Measurements from ENCODE around the gene NAT10. TPM values are rescaled to one million over a fixed set of nuclear protein-coding genes. Genes with fewer than 3 reads are reported as not detected.

NAT10 gene
- total RNA-seq, 4 donors from 2014 or later = 17.2 to 27.7 (median 19.4) TPM

- Histone ChIP-seq H3K4me1 (peaks cover 0 to 15% of the 10 kb centered on the region in 2 donors), H3K27me3 (no peaks in the 10 kb centered on the region), H3K27ac (no peak overlapping the region), H3K4me3 (no peak overlapping the region), H3K36me3 (no peaks in the 10 kb centered on the region), H3K9me3 (no peaks in the 10 kb centered on the region)
- DNase-seq = no peak
- ATAC-seq = no peak
- in situ Hi-C loops (cut with MboI; ENCODE audit: low sequenced_read_pairs in 4 of 4) (loop anchor here in 2 of 4 donors (25.0 kb wide), 1 partner anchor 298 kb away; no protein-coding TSS in a partner anchor), intact Hi-C loops (cut with DNase I; ENCODE audit: low total_unique reads) (no loop called here)
- TF ChIP-seq CTCF (IDR thresholded peaks at IDR 0.05 in 4 of 5, conservative IDR thresholded peaks at IDR 0.05 in 1 of 5) (no peak), POLR2A (IDR thresholded peaks at IDR 0.05) (no peak)
Measured at GRCh38 chr11:34189191-34189590, 83.8 kb downstream of the NAT10 start.

- in situ Hi-C loops (cut with MboI; ENCODE audit: low sequenced_read_pairs in 4 of 4) (loop anchor here in 2 of 4 donors (25.0 kb wide), 1 partner anchor 297 kb away; no protein-coding TSS in a partner anchor), intact Hi-C loops (cut with DNase I; ENCODE audit: low total_unique reads) (no loop called here)
- Histone ChIP-seq H3K4me1 (peaks cover 6 to 19% of the 10 kb centered on the region in 2 donors), H3K27me3 (no peaks in the 10 kb centered on the region), H3K9me3 (no peaks in the 10 kb centered on the region), H3K36me3 (no peaks in the 10 kb centered on the region), H3K4me3 (no peak overlapping the region), H3K27ac (no peak overlapping the region)
- no peak for ATAC-seq
- DNase-seq = no peak
- TF ChIP-seq CTCF (IDR thresholded peaks at IDR 0.05 in 4 of 5, conservative IDR thresholded peaks at IDR 0.05 in 1 of 5) (no peak), POLR2A (IDR thresholded peaks at IDR 0.05) (no peak)
Measured at GRCh38 chr11:34190192-34191139, 85.0 kb downstream of the NAT10 start.

GRCh38 chr11:34191578-34191977, 86.1 kb downstream of the NAT10 start:
- Histone ChIP-seq H3K4me3 (no peak overlapping the region), H3K4me1 (peaks cover 6 to 11% of the 10 kb centered on the region in 2 donors), H3K27me3 (no peaks in the 10 kb centered on the region), H3K9me3 (no peaks in the 10 kb centered on the region), H3K27ac (no peak overlapping the region), H3K36me3 (no peaks in the 10 kb centered on the region)
- no peak for DNase-seq
- in situ Hi-C loops (cut with MboI; ENCODE audit: low sequenced_read_pairs in 4 of 4) (loop anchor here in 2 of 4 donors (25.0 kb wide), 1 partner anchor 296 kb away; no protein-coding TSS in a partner anchor), intact Hi-C loops (cut with DNase I; ENCODE audit: low total_unique reads) (no loop called here)
- no peak for TF ChIP-seq CTCF (IDR thresholded peaks at IDR 0.05 in 4 of 5, conservative IDR thresholded peaks at IDR 0.05 in 1 of 5)
- ATAC-seq = no peak

DNA sequence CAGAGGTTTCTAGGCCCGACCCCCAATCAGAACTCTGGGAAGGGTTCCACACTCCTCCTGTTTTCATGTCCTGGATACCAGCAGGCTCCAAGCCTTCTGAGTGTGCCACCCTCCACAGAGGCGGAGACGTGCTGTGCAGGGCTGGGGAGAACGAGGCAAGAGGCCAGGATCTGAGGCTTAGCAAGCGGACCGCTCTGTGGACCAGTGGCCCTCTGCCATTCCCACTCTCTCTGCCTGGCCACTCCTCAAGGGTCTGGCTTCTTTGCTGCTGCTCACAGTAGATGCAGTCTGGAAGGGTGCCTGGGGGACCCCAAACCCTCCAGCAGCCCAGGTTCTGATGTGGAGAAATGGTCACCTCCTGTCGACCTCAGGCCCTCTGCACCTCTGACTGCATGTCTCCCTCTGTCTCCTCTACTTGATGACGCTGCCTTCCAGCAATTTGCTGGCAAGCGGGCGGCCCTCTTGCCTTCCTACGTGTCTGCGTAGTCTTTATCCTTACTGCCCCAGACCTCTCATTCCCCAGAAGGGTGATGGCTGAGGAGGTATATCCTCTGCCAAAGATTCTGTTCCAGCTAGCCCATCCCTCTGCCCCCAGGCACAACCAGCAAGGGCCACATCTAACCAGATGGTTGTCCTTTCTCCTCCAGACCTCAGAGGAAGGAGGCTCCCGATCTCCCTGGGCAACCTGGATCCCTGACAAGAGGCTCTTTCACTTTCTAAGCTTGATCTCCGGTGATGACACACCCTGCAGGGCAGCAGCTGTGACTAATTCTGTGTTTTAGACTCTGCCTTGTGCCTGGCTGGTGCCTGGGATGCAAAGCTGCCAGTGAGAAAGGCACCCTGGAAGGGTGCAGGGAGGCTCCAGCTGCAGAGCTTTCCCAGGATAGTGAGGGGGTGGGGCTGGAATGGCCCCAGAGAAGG, 87.3 kb downstream of the NAT10 start:
- Histone ChIP-seq H3K4me3 (no peak overlapping the region), H3K4me1 (peaks cover 6 to 11% of the 10 kb centered on the region in 2 donors), H3K9me3 (no peaks in the 10 kb centered on the region), H3K27me3 (no peaks in the 10 kb centered on the region), H3K27ac (peak overlapping the region; percentile 24 to 67 (median 52)), H3K36me3 (no peaks in the 10 kb centered on the region)
- DNase-seq (peak; percentile 37 to 72), ATAC-seq (peak; percentile 94 to 97)
- in situ Hi-C loops (cut with MboI; ENCODE audit: low sequenced_read_pairs in 4 of 4) = loop anchor here in 2 of 4 donors (25.0 kb wide), 1 partner anchor 295 kb away; no protein-coding TSS in a partner anchor
- TF ChIP-seq CTCF (IDR thresholded peaks at IDR 0.05 in 4 of 5, conservative IDR thresholded peaks at IDR 0.05 in 1 of 5) (no peak), POLR2A (IDR thresholded peaks at IDR 0.05) (no peak)
- intact Hi-C loops (cut with DNase I; ENCODE audit: low total_unique reads) = no loop called here

Measured in gastrocnemius medialis (tissue), 4 donors.